Gastroesophageal sphincter (tissue), 3 donors: ENCODE data around the gene TTC7B.

Source experiments
- EP300 ChIP-seq: sonication (generic); formaldehyde crosslinking; IDR thresholded peaks from one replicate; pipeline ENCODE4 v1.6.1; 2017; ENCODE audit warnings: antibody characterized with exemption, mild to moderate bottlenecking
- POLR2A ChIP-seq, 2 donors: fragments of 450-650 bp; IDR thresholded peaks; one replicate each; pipeline ENCODE4 v1.6.1; 2017; ENCODE audit warnings: antibody characterized with exemption in 2 of 2, mild to moderate bottlenecking in 2 of 2, moderate library complexity in 1 of 2
- POLR2AphosphoS5 ChIP-seq: sonication (generic); formaldehyde crosslinking; IDR thresholded peaks from one replicate; pipeline ENCODE4 v1.6.1; 2017; ENCODE audit warnings: antibody characterized with exemption
- TF ChIP-seq, protein P1 (sequence below), 4 experiments: fragments of 200-600 bp in 2 of 4; fragments of 450-650 bp in 2 of 4; sonication (generic) in 1 of 4; IDR thresholded peaks; one replicate each; pipeline ENCODE4 v1.5.1; 2017 to 2019; ENCODE audit warnings: antibody characterized with exemption in 4 of 4, mild to moderate bottlenecking in 2 of 4, moderate library complexity in 2 of 4

DNA sequence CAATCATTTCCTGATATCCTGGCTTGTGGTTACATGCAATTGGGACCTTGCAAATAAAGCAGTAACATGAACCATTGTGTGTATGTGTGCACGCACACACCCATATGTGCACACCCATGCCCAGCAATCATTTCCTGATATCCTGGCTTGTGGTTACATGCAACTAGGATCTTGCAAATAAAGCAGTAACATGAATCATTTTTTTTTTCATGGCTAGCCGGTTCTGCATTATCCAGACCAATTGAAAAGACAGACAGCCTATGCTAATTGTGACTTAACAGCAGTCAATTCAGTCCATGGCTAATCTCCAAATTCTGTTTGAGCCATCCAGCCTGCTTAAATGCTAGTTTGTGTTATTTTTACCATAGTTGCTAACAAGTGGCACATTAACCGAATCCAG lies 134.3 kb downstream of the TTC7B start:
- TF ChIP-seq, protein P1, sequence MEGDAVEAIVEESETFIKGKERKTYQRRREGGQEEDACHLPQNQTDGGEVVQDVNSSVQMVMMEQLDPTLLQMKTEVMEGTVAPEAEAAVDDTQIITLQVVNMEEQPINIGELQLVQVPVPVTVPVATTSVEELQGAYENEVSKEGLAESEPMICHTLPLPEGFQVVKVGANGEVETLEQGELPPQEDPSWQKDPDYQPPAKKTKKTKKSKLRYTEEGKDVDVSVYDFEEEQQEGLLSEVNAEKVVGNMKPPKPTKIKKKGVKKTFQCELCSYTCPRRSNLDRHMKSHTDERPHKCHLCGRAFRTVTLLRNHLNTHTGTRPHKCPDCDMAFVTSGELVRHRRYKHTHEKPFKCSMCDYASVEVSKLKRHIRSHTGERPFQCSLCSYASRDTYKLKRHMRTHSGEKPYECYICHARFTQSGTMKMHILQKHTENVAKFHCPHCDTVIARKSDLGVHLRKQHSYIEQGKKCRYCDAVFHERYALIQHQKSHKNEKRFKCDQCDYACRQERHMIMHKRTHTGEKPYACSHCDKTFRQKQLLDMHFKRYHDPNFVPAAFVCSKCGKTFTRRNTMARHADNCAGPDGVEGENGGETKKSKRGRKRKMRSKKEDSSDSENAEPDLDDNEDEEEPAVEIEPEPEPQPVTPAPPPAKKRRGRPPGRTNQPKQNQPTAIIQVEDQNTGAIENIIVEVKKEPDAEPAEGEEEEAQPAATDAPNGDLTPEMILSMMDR (IDR thresholded peaks at IDR 0.05) = no peak
- no peak for TF ChIP-seq EP300
- TF ChIP-seq POLR2AphosphoS5 = no peak
- no peak for TF ChIP-seq POLR2A (IDR thresholded peaks at IDR 0.05)
